ENCODE measurements around the gene PPP2R5B.

The PPP2R5B gene

DNA sequence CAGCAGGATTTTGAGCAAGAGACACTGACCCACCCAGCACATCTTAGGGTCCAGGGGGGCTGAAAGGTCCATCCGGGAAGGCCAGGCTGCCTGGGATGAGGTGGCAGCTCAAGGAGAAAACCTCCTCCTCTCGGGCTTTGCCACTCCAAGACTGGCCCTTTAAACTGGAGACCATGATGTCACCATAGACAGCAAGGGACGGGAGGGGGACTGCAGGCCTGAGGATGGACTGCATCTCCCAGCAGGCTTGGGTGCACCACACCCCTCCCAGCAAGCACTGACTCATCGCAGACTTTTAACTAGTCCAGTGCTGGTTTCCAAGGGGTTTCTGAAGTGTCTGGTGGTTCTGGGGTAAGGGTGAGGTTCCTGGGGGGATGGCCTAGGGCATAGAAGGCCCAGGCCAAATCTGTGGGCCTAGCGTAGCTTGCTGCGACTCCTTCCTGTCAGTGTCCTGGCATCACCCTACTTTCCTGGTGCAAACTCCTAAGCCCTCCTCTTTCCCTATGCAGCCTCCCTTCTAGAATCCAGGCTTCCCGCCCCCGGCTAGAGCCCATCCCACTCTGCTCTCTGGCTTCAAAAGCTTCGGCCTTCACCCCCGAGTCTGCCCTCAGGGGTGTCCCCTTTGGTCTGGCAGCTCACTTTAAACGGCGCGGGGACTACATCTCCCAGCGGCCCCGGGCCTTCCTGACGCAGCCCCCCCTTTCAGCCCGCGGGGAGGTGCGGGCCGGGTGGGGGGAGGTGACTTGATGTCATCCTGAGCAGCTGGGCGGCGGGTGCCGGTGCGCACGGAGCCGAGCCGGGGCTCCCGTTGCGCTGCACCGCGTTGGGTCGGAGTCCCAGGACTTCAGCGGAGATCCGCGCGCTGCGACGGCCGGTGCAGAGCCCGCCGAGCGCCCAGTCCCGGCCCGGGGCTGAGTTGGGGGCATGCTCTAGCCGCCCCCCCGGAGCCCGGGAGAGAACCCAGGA lies at the start of gene PPP2R5B:
PPP2R5B (plus strand) TSS at position 746 of the 966 bp plus-strand sequence. CDS start 1,046 bp downstream, outside the sequence.
- peak; percentile 80 for DNase-seq (ENCODE audit: extremely low read depth, low read depth)
- TF ChIP-seq, protein P1, sequence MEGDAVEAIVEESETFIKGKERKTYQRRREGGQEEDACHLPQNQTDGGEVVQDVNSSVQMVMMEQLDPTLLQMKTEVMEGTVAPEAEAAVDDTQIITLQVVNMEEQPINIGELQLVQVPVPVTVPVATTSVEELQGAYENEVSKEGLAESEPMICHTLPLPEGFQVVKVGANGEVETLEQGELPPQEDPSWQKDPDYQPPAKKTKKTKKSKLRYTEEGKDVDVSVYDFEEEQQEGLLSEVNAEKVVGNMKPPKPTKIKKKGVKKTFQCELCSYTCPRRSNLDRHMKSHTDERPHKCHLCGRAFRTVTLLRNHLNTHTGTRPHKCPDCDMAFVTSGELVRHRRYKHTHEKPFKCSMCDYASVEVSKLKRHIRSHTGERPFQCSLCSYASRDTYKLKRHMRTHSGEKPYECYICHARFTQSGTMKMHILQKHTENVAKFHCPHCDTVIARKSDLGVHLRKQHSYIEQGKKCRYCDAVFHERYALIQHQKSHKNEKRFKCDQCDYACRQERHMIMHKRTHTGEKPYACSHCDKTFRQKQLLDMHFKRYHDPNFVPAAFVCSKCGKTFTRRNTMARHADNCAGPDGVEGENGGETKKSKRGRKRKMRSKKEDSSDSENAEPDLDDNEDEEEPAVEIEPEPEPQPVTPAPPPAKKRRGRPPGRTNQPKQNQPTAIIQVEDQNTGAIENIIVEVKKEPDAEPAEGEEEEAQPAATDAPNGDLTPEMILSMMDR (IDR thresholded peaks at IDR 0.05; ENCODE audit: low read depth, low read length) = no peak

DNA sequence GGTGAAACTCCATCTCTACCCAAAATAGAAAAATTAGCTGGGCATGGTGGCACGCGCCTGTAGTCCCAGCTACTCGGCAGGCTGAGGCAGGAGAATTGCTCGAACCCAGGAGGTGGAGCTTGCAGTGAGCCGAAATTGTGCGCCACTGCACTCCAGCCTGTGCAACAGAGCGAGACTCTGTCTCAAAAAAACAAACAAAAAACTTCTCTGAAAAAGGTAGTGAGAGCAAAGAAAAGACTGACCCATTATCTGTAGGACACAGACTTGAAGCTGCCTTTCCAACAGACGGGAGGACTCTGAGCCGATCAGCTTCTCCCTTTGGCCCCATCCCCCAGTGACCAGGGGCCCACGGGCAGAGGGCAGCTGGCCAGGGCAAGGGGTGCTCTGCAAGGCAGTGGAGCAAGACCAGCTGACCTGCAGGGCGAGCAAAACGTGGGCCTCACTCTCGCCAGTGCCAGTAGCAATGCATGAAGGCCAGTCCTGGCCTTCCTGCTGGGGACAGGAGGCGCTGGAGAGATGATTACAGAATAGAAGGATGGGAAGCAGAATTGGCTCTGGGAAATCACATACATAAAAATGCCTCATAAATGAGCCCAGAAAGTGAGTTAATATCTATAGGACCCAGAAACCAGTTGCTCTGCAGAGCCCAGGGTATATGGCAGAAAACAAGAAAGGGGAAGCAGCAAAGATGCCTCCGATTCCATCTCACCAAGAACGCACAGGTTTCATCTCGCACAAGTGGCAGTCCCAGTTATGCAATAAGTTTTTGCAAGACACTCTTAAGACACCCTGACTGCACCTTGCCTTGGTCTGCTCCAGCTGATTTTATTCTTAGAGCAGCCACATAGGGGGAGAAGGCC lies 48.9 kb upstream of the PPP2R5B start:
- TF ChIP-seq, protein P1 (IDR thresholded peaks at IDR 0.05; ENCODE audit: low read depth, low read length) = no peak
- no peak for DNase-seq (ENCODE audit: extremely low read depth, low read depth)

DNA sequence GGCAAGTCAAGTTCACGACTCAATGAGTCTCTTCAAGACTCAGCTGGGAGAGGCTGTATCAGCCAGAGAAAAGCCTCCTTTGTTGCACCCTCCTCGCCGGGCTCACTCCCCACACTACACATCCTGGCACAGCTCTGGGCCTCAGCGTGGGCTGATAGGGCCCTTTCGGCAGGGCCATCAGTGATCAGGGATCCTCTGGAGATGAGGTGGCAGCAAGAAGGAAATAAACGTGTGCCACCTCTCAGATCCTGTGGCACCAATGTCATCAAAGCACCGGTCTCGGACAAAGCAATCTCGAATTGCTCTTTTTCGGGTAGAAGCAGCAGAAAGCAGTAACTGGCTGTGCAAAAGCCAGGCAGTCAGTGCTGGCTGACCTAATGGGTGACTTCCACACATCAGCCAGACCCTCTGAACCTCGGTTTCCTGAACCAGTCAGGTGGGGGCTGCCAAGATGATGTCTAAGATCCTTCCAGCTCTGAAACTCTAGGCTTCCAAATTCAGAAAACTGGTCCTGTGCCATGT lies 48.2 kb upstream of the PPP2R5B start:
- TF ChIP-seq, protein P1 (IDR thresholded peaks at IDR 0.05; ENCODE audit: low read depth, low read length) = no peak
- no peak for DNase-seq (ENCODE audit: extremely low read depth, low read depth)

- no peak for DNase-seq (ENCODE audit: extremely low read depth, low read depth)
- TF ChIP-seq, protein P1 (IDR thresholded peaks at IDR 0.05; ENCODE audit: low read depth, low read length) = no peak
These were observed 47.6 kb upstream of the PPP2R5B start for GRCh38 chr11:64876835-64877341.

- DNase-seq (ENCODE audit: extremely low read depth, low read depth) = no peak
- TF ChIP-seq, protein P1 (IDR thresholded peaks at IDR 0.05; ENCODE audit: low read depth, low read length) = no peak
These were observed 46.9 kb upstream of the PPP2R5B start for GRCh38 chr11:64877390-64878222.

GRCh38 chr11:64878223-64878493 lies 46.3 kb upstream of the PPP2R5B start:
- no peak for DNase-seq (ENCODE audit: extremely low read depth, low read depth)
- TF ChIP-seq, protein P1 (IDR thresholded peaks at IDR 0.05; ENCODE audit: low read depth, low read length) = no peak

Measured in AG09319 (cell line).